Measurements from ENCODE around the gene NAGPA. TPM values are rescaled to one million over a fixed set of nuclear protein-coding genes. Genes with fewer than 3 reads are reported as not detected.

Gene NAGPA
- total and polyA plus RNA-seq, 2 of the 13 experiments (the other 11 are each of a cell fraction or from before 2014, with no cell fraction given), result 27.1 to 60.3 TPM

DNA sequence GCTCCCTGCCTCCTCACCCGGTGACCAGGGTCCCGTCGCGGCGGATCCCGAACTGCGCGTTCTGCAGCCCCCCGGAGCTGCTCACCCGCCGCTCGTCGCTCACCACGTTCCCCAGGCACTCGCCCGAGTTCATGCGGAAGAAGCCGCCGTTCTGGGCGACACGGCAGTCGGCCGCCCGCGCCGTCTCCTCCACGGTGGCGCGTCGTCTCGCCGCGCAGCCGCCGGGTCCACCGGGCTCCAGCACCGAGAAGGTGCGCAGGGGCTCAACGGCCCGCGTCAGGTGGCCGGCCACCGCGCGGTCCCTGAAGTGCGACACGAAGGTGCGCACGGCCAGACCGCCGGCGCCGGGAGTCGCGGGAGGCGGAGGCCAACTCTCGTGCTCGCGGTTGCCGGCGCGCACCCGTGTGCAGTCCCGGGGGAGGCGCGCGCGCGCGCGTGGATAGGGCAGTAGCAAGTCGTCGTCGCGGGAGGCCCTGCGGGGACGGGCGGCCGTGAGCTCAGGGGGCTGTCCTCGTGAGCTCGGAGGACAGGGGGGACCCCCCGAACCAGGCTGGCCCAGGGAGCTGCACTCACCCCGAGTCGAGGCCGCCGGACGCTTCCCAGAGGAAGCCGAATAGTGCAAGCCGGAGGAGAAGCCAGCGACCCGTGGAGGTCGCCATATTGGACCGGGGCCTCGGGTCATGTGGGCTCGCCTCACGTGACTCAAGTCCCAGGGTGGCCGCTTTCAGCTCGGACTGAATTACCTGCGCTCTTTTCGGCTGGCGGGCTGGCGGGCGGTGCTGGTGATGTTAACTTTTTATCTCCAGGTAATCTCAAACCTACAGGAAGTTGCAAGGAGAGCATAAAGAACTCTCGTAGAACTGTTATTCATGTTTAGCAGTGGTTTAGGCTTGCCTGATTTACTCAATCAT lies at the start of gene NAGPA (continued):
- TF ChIP-seq, protein P1, sequence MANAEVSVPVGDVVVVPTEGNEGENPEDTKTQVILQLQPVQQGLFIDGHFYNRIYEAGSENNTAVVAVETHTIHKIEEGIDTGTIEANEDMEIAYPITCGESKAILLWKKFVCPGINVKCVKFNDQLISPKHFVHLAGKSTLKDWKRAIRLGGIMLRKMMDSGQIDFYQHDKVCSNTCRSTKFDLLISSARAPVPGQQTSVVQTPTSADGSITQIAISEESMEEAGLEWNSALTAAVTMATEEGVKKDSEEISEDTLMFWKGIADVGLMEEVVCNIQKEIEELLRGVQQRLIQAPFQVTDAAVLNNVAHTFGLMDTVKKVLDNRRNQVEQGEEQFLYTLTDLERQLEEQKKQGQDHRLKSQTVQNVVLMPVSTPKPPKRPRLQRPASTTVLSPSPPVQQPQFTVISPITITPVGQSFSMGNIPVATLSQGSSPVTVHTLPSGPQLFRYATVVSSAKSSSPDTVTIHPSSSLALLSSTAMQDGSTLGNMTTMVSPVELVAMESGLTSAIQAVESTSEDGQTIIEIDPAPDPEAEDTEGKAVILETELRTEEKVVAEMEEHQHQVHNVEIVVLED (CRISPR knock-in tag; IDR thresholded peaks at IDR 0.05; ENCODE audit: borderline replicate concordance), result peak; percentile 74; the same call in 1 of the 2 replicates
- TF ChIP-seq CSRNP1 (CRISPR knock-in tag; IDR thresholded peaks at IDR 0.05) (no peak; the same call in 1 of the 2 replicates), PRDM4 (CRISPR knock-in tag; IDR thresholded peaks at IDR 0.05; ENCODE audit: borderline replicate concordance) (no peak), ZNF431 (CRISPR knock-in tag; IDR thresholded peaks at IDR 0.05; ENCODE audit: borderline replicate concordance, low read depth) (peak; percentile 80; the same call in 1 of the 2 replicates), ZIK1 (CRISPR knock-in tag; IDR thresholded peaks at IDR 0.05; ENCODE audit: borderline replicate concordance, low read depth) (peak; percentile 36; the same call in 1 of the 2 replicates), RBM22 (optimal IDR thresholded peaks at IDR 0.05; ENCODE audit: low read length) (no peak), ZNF260 (CRISPR knock-in tag; IDR thresholded peaks at IDR 0.05; ENCODE audit: borderline replicate concordance, low read depth) (0 out of 2 replicates have a peak, but pooled peaks have one; percentile 71), SMAD1 (CRISPR knock-in tag; IDR thresholded peaks at IDR 0.05; ENCODE audit: borderline replicate concordance, low read depth) (peak; percentile 85; the same call in 1 of the 2 replicates), FOSL2 (CRISPR knock-in tag; IDR thresholded peaks at IDR 0.05) (peak; percentile 78), SMARCE1 (IDR thresholded peaks at IDR 0.05; ENCODE audit: borderline replicate concordance) (no peak), HNRNPLL (IDR thresholded peaks at IDR 0.05; ENCODE audit: low read depth, low read length, poor library complexity, severe bottlenecking) (peak; percentile 91), PAF1 (CRISPR knock-in tag; IDR thresholded peaks at IDR 0.05) (no peak), ZNF713 (CRISPR knock-in tag; IDR thresholded peaks at IDR 0.05) (no peak; the same call in 1 of the 2 replicates), ZNF616 (CRISPR knock-in tag; IDR thresholded peaks at IDR 0.05; ENCODE audit: low read depth) (peak; percentile 73; the same call in 1 of the 2 replicates), ZBTB7B (CRISPR knock-in tag; IDR thresholded peaks at IDR 0.05) (peak; percentile 74; the same call in 1 of the 2 replicates), ZNF232 (CRISPR knock-in tag; IDR thresholded peaks at IDR 0.05; ENCODE audit: borderline replicate concordance) (peak; percentile 90; the same call in 1 of the 2 replicates), ZNF3 (CRISPR knock-in tag; IDR thresholded peaks at IDR 0.05) (peak; percentile 52; the same call in 1 of the 2 replicates), PHF5A (CRISPR knock-in tag; IDR thresholded peaks at IDR 0.05; ENCODE audit: low read depth, unreplicated experiment) (peak; percentile 63), KMT2A (CRISPR knock-in tag; IDR thresholded peaks at IDR 0.05) (peak; percentile 98), ZNF567 (CRISPR knock-in tag; IDR thresholded peaks at IDR 0.05; ENCODE audit: borderline replicate concordance) (peak; percentile 80; the same call in 1 of the 2 replicates), PRPF4 (IDR thresholded peaks at IDR 0.05; ENCODE audit: low read depth, low read length, poor library complexity, severe bottlenecking) (no peak)
- TF ChIP-seq, protein P2, sequence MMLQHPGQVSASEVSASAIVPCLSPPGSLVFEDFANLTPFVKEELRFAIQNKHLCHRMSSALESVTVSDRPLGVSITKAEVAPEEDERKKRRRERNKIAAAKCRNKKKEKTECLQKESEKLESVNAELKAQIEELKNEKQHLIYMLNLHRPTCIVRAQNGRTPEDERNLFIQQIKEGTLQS (CRISPR knock-in tag; IDR thresholded peaks at IDR 0.05), result peak; percentile 65

Measured in HepG2 (cell line).